Measurements from ENCODE around the gene GALNS.
"Not testable (repeated sequence)": the region's sequence is repeated elsewhere in the genome, so short reads cannot be mapped to it uniquely, and the experiment has no call there.

Gene GALNS

GRCh38 chr16:88772871-88773811, 83.6 kb downstream of the GALNS start:
- peak; percentile 79 for ATAC-seq
- no peak for TF ChIP-seq ZFP3 (CRISPR knock-in tag; IDR thresholded peaks at IDR 0.05)
- 0 out of 2 replicates have a peak, but pooled peaks have one; percentile 17 for TF ChIP-seq ARNTL (CRISPR knock-in tag; IDR thresholded peaks at IDR 0.05; ENCODE audit: borderline replicate concordance, low read depth)

DNA sequence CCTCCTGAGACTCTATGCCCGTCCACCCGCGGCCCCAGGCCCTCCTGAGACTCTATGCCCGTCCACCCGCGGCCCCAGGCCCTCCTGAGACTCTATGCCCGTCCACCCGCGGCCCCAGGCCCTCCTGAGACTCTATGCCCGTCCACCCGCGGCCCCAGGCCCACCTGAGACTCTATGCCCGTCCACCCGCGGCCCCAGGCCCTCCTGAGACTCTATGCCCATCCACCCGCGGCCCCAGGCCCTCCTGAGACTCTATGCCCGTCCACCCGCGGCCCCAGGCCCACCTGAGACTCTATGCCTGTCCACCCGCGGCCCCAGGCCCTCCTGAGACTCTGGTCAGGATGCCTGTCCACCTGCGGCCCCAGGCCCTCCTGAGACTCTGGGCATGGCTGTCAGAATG, 85.0 kb downstream of the GALNS start:
- not testable (repeated sequence) for ATAC-seq

GRCh38 chr16:88771294-88771772, 85.4 kb downstream of the GALNS start:
- ATAC-seq: peak; percentile 25; the same call in 2 of the 3 replicates
- TF ChIP-seq ZFP3 (CRISPR knock-in tag; IDR thresholded peaks at IDR 0.05) (0 out of 2 replicates have a peak, but pooled peaks have one; percentile 18), ZNF8 (CRISPR knock-in tag; IDR thresholded peaks at IDR 0.05) (no peak)

- no peak for TF ChIP-seq ZNF8 (CRISPR knock-in tag; IDR thresholded peaks at IDR 0.05)
- TF ChIP-seq, protein P1, sequence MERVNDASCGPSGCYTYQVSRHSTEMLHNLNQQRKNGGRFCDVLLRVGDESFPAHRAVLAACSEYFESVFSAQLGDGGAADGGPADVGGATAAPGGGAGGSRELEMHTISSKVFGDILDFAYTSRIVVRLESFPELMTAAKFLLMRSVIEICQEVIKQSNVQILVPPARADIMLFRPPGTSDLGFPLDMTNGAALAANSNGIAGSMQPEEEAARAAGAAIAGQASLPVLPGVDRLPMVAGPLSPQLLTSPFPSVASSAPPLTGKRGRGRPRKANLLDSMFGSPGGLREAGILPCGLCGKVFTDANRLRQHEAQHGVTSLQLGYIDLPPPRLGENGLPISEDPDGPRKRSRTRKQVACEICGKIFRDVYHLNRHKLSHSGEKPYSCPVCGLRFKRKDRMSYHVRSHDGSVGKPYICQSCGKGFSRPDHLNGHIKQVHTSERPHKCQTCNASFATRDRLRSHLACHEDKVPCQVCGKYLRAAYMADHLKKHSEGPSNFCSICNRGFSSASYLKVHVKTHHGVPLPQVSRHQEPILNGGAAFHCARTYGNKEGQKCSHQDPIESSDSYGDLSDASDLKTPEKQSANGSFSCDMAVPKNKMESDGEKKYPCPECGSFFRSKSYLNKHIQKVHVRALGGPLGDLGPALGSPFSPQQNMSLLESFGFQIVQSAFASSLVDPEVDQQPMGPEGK (CRISPR knock-in tag; IDR thresholded peaks at IDR 0.05; ENCODE audit: borderline replicate concordance): peak; percentile 81; the same call in 1 of the 2 replicates
These were observed 86.1 kb downstream of the GALNS start for GRCh38 chr16:88770461-88771293.

GRCh38 chr16:88769617-88770460, 86.9 kb downstream of the GALNS start:
- no peak for TF ChIP-seq ZFP3 (CRISPR knock-in tag; IDR thresholded peaks at IDR 0.05)
- no peak for TF ChIP-seq GLIS3 (CRISPR knock-in tag; IDR thresholded peaks at IDR 0.05)
- TF ChIP-seq RARB (CRISPR knock-in tag; IDR thresholded peaks at IDR 0.05): no peak
- no peak for TF ChIP-seq TCF4 (CRISPR knock-in tag; IDR thresholded peaks at IDR 0.05; ENCODE audit: borderline replicate concordance)
- TF ChIP-seq, protein P2, sequence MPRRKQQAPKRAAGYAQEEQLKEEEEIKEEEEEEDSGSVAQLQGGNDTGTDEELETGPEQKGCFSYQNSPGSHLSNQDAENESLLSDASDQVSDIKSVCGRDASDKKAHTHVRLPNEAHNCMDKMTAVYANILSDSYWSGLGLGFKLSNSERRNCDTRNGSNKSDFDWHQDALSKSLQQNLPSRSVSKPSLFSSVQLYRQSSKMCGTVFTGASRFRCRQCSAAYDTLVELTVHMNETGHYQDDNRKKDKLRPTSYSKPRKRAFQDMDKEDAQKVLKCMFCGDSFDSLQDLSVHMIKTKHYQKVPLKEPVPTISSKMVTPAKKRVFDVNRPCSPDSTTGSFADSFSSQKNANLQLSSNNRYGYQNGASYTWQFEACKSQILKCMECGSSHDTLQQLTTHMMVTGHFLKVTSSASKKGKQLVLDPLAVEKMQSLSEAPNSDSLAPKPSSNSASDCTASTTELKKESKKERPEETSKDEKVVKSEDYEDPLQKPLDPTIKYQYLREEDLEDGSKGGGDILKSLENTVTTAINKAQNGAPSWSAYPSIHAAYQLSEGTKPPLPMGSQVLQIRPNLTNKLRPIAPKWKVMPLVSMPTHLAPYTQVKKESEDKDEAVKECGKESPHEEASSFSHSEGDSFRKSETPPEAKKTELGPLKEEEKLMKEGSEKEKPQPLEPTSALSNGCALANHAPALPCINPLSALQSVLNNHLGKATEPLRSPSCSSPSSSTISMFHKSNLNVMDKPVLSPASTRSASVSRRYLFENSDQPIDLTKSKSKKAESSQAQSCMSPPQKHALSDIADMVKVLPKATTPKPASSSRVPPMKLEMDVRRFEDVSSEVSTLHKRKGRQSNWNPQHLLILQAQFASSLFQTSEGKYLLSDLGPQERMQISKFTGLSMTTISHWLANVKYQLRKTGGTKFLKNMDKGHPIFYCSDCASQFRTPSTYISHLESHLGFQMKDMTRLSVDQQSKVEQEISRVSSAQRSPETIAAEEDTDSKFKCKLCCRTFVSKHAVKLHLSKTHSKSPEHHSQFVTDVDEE (CRISPR knock-in tag; IDR thresholded peaks at IDR 0.05): no peak
- TF ChIP-seq OSR1 (CRISPR knock-in tag; IDR thresholded peaks at IDR 0.05): no peak
- no peak for TF ChIP-seq ZNF8 (CRISPR knock-in tag; IDR thresholded peaks at IDR 0.05)
- no peak for TF ChIP-seq BACH2 (CRISPR knock-in tag; IDR thresholded peaks at IDR 0.05; ENCODE audit: borderline replicate concordance)
- no peak for TF ChIP-seq ZNF70 (CRISPR knock-in tag; IDR thresholded peaks at IDR 0.05)
- TF ChIP-seq CREB5 (CRISPR knock-in tag; IDR thresholded peaks at IDR 0.05; ENCODE audit: low read depth): no peak
- TF ChIP-seq ZNF565 (CRISPR knock-in tag; conservative IDR thresholded peaks at IDR 0.05; ENCODE audit: low read depth): no peak
- TF ChIP-seq ESRRG (CRISPR knock-in tag; IDR thresholded peaks at IDR 0.05): no peak
- no peak for TF ChIP-seq CSDC2 (CRISPR knock-in tag; IDR thresholded peaks at IDR 0.05)
- ATAC-seq: peak; percentile 11; the same call in 2 of the 3 replicates

More at GRCh38 chr16:88770461-88771293, 86.1 kb downstream of the GALNS start:
- peak; percentile 73 for ATAC-seq

Measured in SK-N-SH treated with all-trans-retinoic acid at 6 μM for 48 hours (cell line).